NCI-H345 (cell line): ENCODE data around the gene KCNN1.
"Not testable (repeated sequence)": the region's sequence is repeated elsewhere in the genome, so short reads cannot be mapped to it uniquely, and the experiment has no call there.

Experiments used
- DNase-seq: peaks from one replicate; lab custom pipeline; 2025; lab: John Stamatoyannopoulos, UW

KCNN1 gene

GRCh38 chr19:17969096-17969792, 2.3 kb downstream of the KCNN1 start:
- no peak for DNase-seq

GRCh38 chr19:17972230-17972629, 5.3 kb downstream of the KCNN1 start:
- DNase-seq, result no peak

DNA sequence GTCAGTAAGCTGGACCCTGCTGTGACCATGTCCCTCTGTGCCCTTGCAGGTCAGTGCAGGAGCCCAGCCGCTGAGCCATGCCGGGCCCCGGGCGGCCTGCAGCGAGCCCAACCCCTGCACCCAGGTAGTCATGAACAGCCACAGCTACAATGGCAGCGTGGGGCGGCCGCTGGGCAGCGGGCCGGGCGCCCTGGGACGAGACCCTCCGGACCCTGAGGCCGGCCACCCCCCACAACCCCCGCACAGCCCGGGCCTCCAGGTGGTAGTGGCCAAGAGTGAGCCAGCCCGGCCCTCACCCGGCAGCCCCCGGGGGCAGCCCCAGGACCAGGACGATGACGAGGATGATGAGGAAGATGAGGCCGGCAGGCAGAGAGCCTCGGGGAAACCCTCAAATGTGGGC, 6.9 kb downstream of the KCNN1 start:
- DNase-seq, result no peak

- no peak for DNase-seq
These were observed 7.6 kb downstream of the KCNN1 start for GRCh38 chr19:17974551-17974950.

- DNase-seq, result no peak
These were observed 8.1 kb downstream of the KCNN1 start for GRCh38 chr19:17975032-17975431.

DNA sequence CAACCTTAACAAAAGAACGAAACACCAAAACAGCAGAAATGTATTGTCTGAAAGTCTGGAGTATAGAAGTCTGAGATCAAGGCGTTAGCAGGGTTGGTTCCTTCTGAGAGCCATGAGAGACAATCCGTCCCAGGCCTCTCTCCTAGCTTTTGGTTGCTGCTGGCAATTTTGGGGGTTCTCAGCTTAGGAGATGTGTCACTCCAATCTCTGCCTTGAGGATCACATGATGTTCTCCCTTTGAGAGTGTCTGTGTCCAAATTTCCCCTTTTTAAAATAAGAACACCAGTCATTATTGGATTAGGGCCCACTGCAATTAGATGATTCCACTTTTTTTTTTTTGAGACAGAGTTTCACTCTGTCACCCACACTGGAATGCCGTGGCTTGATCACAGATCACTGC, 10.1 kb downstream of the KCNN1 start:
- DNase-seq, result no peak

- DNase-seq, result no peak
These were observed 10.6 kb downstream of the KCNN1 start for GRCh38 chr19:17977488-17977887.

GRCh38 chr19:17981611-17982010, 14.7 kb downstream of the KCNN1 start:
- no peak for DNase-seq

DNA sequence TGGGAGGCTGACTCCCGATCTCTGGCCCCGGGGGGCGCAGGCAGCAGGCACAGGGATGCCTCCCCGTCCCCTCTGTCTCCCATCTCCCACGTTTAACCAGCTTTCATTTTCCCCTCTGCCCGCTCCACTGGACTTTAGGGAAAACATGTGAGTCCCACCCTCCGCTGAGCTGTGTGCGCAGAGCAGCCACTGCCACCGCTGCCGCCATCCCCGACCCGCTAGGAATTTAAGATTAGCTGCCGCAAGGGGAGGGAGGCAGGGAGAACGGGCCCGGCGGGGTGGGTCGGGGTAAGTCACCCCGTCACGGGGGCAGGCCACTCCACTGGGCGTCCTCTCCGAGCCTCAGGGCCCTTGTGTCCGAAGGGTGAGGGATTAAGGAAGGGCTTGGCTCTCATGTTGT, 15.5 kb downstream of the KCNN1 start:
- DNase-seq, result no peak

- no peak for DNase-seq
These were observed 18.3 kb downstream of the KCNN1 start for GRCh38 chr19:17985037-17985818.

DNA sequence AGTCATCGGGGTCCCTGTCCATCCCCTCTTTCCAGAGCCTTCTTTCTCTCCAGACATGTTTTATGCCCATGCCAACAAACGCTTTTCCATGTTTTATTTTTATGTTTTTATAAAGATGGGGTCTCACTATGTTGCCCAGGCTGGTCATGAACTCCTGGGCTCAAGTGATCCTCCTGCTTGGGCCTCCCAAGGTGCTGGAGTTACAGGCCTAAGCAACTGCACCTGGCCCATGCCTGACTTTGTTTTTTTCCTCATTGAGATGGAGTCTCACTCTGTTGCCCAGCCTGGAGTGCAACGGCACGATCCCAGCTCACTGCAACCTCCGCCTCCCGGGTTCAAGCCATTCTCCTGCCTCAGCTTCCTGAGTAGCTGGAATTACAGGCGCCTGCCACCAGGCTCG, 19.7 kb downstream of the KCNN1 start:
- DNase-seq, result not testable (repeated sequence)

DNA sequence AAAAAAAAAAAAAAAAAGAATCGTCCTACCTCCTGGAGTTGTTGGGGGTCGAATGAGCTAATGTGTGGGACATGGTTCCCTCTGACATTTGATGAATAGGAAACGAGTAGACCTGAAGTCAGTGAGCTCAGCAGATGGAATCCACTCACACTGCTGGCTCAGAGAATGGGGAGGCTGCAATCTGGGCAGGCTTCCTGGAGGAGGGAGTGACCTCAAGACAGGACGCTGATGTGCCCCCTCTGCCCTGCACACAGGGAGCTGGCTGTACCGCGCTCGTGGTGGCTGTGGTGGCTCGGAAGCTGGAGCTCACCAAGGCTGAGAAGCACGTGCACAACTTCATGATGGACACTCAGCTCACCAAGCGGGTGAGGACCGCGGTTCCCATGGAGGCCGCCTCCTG, 21.3 kb downstream of the KCNN1 start:
- DNase-seq, result no peak

DNA sequence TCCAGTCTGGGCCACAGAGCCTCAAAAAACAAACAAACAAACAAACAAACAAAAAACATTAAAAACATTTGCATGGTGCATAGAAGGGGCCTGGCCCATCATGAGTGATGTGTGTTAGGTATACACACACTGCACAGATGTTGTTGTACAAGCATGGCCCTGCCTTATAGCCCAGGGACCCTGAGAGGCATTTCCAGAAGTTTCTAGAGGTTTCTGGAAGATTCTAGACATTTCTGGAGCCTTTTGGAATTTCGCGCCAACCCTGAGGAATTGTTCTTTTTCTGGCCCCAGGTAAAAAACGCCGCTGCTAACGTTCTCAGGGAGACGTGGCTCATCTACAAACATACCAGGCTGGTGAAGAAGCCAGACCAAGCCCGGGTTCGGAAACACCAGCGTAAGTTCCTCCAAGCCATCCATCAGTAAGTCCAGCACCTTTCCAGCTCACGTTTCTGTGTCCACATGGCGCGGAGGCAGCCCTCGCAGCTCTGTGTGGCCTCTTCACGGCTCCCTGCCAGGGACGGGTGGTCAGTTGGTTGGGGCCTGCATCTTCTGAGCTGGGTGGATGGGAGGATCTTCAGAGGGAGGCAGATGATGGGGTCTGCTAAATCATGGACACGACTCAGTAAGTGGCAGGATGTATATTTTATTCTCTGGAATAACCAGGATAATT, 22.7 kb downstream of the KCNN1 start:
- no peak for DNase-seq

DNA sequence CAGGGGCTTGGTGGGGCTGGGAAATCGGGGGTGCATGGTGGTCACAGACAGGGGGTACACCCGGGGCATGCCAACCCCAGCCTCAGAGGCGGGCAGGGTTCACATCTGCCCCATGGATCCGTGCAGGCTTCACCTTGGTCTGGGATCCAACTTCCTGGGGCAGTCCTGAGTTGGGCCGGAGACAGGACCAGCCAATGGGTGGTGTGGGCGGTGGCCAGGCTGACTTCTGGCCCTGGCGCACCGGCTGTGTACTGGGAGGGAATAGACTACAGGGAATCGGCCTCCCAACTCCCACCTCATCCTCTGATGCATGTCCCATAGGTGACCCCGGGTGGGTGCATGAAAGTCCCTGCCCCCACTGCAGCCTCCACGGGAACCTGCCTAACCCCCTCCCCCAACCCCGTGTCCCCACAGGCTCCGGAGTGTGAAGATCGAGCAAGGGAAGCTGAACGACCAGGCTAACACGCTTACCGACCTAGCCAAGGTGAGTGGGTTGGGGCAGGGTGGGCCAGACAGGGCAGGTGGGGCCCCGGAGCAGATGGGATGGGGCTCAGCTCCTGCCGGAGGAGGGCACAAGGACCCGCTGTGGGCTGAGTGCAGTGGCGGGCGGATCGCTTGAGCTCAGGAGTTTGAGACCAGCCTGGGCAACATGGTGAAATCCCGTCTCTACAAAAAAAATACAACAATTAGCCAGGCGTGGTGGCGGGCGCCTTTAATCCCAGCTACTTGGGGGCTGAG, 26.3 kb downstream of the KCNN1 start:
- no peak for DNase-seq

GRCh38 chr19:17996826-17997316, 30.0 kb downstream of the KCNN1 start:
- peak; percentile 64 for DNase-seq

- DNase-seq, result no peak
These were observed 31.3 kb downstream of the KCNN1 start for GRCh38 chr19:17997969-17998826.

DNA sequence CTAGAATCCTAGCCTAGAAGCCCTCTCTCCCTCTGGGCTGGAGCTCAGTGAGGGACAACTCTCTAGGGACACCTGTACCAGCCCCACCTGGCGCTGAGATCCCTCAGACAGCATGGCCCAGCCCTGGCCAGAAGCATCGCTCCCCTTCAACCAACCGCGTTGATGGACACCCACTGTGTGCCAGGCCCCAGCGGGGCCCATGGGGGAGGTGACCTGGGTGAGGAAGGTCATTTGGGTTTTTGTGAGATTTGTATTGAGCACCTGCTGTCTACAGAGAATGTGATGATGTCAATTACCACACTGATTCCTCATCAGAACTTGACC, 31.9 kb downstream of the KCNN1 start:
- no peak for DNase-seq

GRCh38 chr19:17999684-18000479, 33.0 kb downstream of the KCNN1 start:
- no peak for DNase-seq

DNA sequence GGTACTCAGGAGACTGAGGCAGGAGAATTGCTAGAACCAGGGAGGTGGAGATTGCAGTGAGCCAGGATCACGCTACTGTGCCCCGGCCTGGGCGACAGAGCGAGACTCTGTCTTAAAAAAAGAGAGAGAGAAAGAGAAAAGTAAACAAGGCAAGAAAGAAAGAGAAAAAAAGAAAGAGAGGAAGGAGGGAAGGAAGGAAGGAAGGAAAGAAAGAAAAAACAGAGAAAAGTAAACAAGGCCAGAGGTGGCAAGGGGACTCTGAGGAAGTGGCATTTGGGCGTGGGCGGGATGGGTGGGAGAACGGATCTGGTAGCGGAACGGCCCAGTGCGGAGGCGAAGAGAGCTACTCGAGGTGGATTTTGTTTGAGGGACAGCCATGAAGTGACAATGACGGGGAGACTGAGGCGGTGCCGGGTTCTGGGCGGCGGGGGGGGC, 33.6 kb downstream of the KCNN1 start:
- no peak for DNase-seq
